Measurements from ENCODE around the gene COMMD10.

The COMMD10 gene

DNA sequence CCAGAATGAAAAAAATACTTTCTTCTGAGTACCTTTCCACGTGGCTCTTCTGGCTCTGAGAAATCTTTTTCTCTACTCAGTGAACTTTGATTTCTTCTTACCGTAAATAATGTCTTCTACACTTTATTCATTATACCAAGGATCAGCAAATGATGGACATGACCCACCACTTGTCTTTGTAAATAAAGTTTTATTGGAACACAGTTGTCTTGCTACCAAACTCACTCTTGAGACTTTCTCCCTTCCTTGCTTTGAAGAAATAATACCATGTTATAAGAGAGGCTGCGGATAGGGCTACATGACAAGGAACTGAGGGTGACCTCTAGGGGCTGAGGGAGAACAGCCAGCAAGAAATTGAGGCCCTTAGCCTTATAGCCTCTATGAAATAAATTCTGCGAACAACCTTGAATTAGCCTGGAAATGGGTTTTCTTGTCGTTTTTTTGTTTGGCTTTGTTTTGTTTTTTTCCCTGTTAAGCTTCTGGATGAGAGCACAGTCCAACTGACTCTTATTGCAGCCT is 212.5 kb downstream of the COMMD10 start:
- no peak for DNase-seq

GRCh38 chr5:116299746-116300640 is 215.2 kb downstream of the COMMD10 start:
- no peak for DNase-seq

GRCh38 chr5:116301110-116301509 is 216.3 kb downstream of the COMMD10 start:
- no peak for DNase-seq

- DNase-seq: no peak
Observed at GRCh38 chr5:116303340-116303739, 218.5 kb downstream of the COMMD10 start.

DNA sequence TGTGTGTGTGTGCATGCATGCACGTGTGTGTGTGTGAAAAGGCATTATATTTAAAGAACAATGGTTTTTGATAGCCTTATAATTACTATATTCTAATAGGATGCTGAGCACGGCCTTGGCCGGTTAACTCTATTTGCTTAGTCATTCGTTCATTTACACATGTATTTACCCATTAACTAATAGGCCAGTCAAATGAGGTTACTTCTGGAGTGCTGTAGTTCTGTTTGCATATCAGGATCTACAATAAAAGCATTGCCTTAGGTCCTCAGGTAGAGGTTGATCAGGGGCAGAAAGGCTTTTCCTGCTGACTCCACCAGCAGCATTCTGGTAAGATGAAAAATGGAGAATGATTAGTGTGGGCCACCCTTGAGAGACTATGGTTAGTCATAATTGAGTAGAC is 219.0 kb downstream of the COMMD10 start:
- DNase-seq: no peak

GRCh38 chr5:116305899-116306298 is 221.1 kb downstream of the COMMD10 start:
- DNase-seq: no peak

DNA sequence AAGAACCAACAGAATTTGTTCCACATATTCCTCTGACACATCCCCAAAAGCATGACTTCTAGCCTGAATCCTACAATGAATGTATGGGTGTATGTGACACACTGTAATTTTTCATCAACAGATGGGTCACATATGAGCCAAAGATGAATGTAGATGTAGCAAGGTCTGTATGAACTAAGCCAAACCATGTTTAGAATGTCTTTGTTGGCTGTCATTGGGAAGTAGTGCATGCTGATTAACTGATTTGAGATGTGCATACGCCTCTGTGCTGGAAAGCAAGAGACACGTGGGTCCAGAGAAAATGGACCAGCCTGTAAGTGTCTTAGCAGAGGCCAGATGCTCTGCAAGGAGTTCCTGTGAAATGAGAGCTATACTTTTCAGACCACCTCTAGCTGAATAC is 222.0 kb downstream of the COMMD10 start:
- no peak for DNase-seq

DNA sequence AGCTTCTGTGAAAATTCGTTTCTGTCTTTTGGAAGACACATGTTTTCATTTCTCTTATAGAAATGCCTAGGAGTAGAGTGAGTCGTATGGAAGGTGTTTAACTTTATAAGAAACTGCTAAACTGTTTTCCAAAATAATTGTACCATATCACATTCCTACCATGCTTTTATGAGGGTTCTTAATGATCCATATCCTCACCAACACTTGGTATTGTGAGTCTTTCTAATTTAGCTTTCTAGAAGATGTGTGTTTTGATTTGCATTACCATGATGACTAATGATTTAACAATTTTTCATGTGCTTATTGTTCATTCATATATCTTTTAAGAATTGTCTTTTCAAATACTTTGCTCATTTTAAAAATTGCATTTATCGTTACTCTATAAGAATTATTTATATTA is 223.6 kb downstream of the COMMD10 start:
- no peak for DNase-seq

DNA sequence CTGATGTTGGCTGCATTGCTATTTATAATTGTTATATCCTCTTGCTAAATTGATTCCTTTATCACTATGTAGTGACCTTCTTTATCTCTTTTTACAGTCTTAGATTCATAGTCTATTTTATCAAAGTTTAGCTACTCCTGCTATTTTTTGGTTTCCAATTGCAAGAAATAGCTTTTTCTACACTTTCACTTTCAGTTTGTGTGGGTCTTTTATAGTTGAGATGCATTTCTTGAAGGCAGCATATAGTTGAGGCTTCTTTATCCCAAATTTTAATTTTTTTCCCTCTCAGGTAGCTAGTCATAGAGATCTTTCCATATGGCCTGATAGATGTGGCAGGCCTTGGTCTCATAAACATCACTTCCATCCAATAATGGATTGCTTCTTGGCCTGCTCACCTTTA is 228.5 kb downstream of the COMMD10 start:
- DNase-seq: no peak

GRCh38 chr5:116315531-116315930 is 230.7 kb downstream of the COMMD10 start:
- no peak for DNase-seq

DNA sequence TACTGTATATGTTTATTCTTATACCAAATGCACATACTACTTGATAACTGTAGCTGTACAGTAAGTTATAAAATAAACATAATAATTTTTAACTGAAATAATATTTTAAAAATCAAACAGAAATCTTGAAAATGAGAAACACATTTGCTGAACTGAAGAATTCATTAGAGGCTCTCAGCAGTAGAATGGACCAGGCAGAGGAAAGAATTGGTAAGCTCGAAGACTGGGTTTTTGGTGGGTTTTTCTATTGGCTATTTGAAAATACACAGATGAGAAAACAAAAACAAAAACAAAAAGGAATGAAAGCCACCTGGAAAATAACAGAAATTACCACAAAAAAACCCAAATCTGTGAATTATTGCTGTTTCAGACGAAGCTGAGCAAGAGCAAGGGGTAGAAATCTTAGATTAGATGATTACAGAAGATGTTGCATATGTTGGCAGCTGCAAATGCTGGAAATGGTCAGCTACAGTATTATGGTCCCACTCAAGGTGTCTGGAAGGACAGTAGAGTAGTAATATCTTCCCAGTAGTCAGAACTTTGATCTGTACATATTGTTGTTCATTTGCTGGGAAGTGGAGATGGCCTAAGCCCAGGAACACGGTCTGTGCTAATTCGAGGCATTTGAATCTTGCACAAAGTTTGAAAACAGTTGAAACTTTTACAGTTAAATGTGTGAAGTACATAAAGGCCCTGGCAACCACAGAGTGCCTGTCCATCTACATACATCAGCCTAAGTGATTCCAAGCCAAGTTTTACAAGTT is 233.4 kb downstream of the COMMD10 start:
- no peak for DNase-seq

- DNase-seq: no peak
Observed at GRCh38 chr5:116320486-116320885, 235.7 kb downstream of the COMMD10 start.

DNA sequence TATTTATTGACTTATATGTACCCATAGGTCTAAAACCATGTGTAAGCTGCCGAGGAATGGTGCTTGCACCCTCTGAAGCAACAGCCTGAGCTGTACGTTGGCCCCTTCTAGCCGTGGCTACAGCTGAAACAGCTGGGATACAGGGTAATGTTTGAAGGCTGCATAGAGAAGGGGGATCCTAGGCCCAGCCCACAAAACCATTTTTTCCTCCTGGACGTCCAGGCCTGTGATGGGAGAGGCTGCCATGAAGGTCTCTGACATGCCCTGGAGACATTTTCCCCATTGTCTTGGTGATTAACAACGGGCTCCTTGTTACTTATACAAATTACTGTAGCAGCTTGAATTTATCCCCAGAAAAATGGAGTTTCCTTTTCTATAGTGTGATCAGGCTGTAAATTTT is 244.7 kb downstream of the COMMD10 start:
- DNase-seq: no peak

- DNase-seq: no peak
Observed at GRCh38 chr5:116340799-116341198, 256.0 kb downstream of the COMMD10 start.

Data from NCI-H345 (cell line).